GM12878 (cell line): ENCODE measurements around the gene ZNF513. TPM values are rescaled to one million over a fixed set of nuclear protein-coding genes. Genes with fewer than 3 reads are reported as not detected.
A peak's percentile ranks its signal among the peaks of the same experiment; 100 is the strongest.

ENCODE experiments used
- ATAC-seq: fragments of 200-7000 bp; cut with Tn5 transposase; 3 replicates; pipeline ENCODE4 v1.9.1; 2020; ENCODE audit warnings: mild to moderate bottlenecking, moderate library complexity
- BruUV-seq: library from RNA; stranded (reverse); fragments of 400-500 nt; replicated peaks from 2 replicates; lab custom pipeline; 2021; lab: Mats Ljungman, UMichigan
- CTCF ChIA-PET: fragments of 300-600 bp; sonication (Branson Sonifier 250); formaldehyde crosslinking; extraction: SDS; loops from one replicate; lab custom pipeline; 2021; ENCODE audit warnings: inconsistent platforms; lab: Yijun Ruan, JAX
- POLR2A ChIA-PET: fragments of 350-600 bp; formaldehyde crosslinking; extraction: SDS; loops from one replicate; lab custom pipeline; 2021; ENCODE audit warnings: inconsistent platforms; lab: Charles Lee
- RAD21 ChIA-PET: fragments of 300-600 bp; sonication (Branson Sonifier 250); formaldehyde crosslinking; loops from one replicate; lab custom pipeline; 2023; ENCODE audit warnings: antibody characterized with exemption; ENCODE audit not compliant: unreplicated experiment; lab: Charles Lee
- SMC1A ChIA-PET: fragments of 300-600 bp; sonication (Branson Sonifier 250); formaldehyde crosslinking; loops from one replicate; lab custom pipeline; 2023; ENCODE audit not compliant: unreplicated experiment, uncharacterized antibody; lab: Charles Lee
- DNase-seq: peaks from one replicate; pipeline ENCODE4 v3.0.0-alpha.2; 2011; ENCODE audit warnings: low read depth, low spot score
- FAIRE-seq: peaks from 3 replicates; lab custom pipeline; 2011; peaks lifted over from hg19 to GRCh38; lab: Jason Lieb, UNC
- H2AFZ ChIP-seq: 2 replicates; pipeline ENCODE4 v1.6.0; 2011; ENCODE audit warnings: low read depth, low read length, control low read depth; ENCODE audit not compliant: control insufficient read depth
- H3K27ac ChIP-seq: 2 replicates; pipeline ENCODE4 v1.5.1; 2011; ENCODE audit warnings: control low read depth; ENCODE audit not compliant: control insufficient read depth, insufficient read depth
- H3K27me3 ChIP-seq, 2 experiments: replicated peaks in 1 of 2; 2 replicates each; pipeline versions ENCODE4 v1.6.0 to v1.6.1; 2011; ENCODE audit warnings: low read length in 1 of 2; ENCODE audit not compliant: control insufficient read depth in 2 of 2, insufficient read depth in 2 of 2
- H3K36me3 ChIP-seq, 2 experiments: 2 replicates each; pipeline ENCODE4 v1.5.1; 2011; ENCODE audit warnings: low read length in 1 of 2; ENCODE audit not compliant: control insufficient read depth in 2 of 2, insufficient read depth in 2 of 2
- H3K4me1 ChIP-seq: 2 replicates; pipeline ENCODE4 v1.6.1; 2011; ENCODE audit warnings: mild to moderate bottlenecking, low read length, moderate library complexity, mixed read lengths; ENCODE audit not compliant: control insufficient read depth, insufficient read depth
- H3K4me2 ChIP-seq: 2 replicates; pipeline ENCODE4 v1.6.0; 2011; ENCODE audit warnings: control low read depth; ENCODE audit not compliant: control insufficient read depth, insufficient read depth
- H3K4me3 ChIP-seq: fragments of 200-600 bp; sonication (generic); 2 replicates; pipeline ENCODE4 v1.5.1; 2016
- H3K79me2 ChIP-seq: 2 replicates; pipeline ENCODE4 v1.6.0; 2011; ENCODE audit warnings: low read length; ENCODE audit not compliant: control insufficient read depth, insufficient read depth
- H3K9ac ChIP-seq: 2 replicates; pipeline ENCODE4 v1.8.0; 2011; ENCODE audit warnings: low read length, control low read depth, mixed read lengths; ENCODE audit not compliant: control insufficient read depth, insufficient read depth
- H3K9me3 ChIP-seq: replicated peaks from 3 replicates; pipeline ENCODE4 v1.5.1; 2011; ENCODE audit warnings: mild to moderate bottlenecking, low read length; ENCODE audit not compliant: control insufficient read depth, insufficient read depth
- H4K20me1 ChIP-seq: 2 replicates; pipeline ENCODE4 v1.6.0; 2011; ENCODE audit not compliant: control insufficient read depth, insufficient read depth
- DPF2 ChIP-seq: fragments of 450-650 bp; IDR thresholded peaks from 2 replicates; pipeline ENCODE4 v1.6.1; 2017; ENCODE audit warnings: mild to moderate bottlenecking
- EED ChIP-seq: sonication (generic); IDR thresholded peaks from 2 replicates; pipeline ENCODE4 v1.6.1; 2016; ENCODE audit warnings: antibody characterized with exemption, low read depth
- GATAD2B ChIP-seq: fragments of 450-650 bp; conservative IDR thresholded peaks from 2 replicates; pipeline ENCODE4 v1.6.1; 2017; ENCODE audit warnings: low read depth, mild to moderate bottlenecking, moderate library complexity
- JUND ChIP-seq: IDR thresholded peaks from 2 replicates; pipeline ENCODE4 v1.6.1; 2012; ENCODE audit warnings: low read depth, mild to moderate bottlenecking, low read length, improper control_type of control experiment, moderate library complexity
- MTA3 ChIP-seq: IDR thresholded peaks from 2 replicates; pipeline ENCODE4 v1.6.1; 2012; ENCODE audit warnings: low read length, inconsistent platforms, borderline replicate concordance
- MXI1 ChIP-seq: fragments of 150-350 bp; IDR thresholded peaks from 2 replicates; pipeline ENCODE4 v1.6.1; 2011; ENCODE audit warnings: low read depth, mild to moderate bottlenecking, inconsistent platforms, low read length, improper control_type of control experiment
- NFYB ChIP-seq: IDR thresholded peaks from 2 replicates; pipeline ENCODE4 v1.6.1; 2011; ENCODE audit warnings: low read depth, mild to moderate bottlenecking, low read length, improper control_type of control experiment, moderate library complexity; ENCODE audit not compliant: insufficient read depth
- NR2C2 ChIP-seq: IDR thresholded peaks from 2 replicates; pipeline ENCODE4 v1.6.1; 2011; ENCODE audit warnings: borderline replicate concordance, low read depth; ENCODE audit not compliant: control insufficient read depth, insufficient read length
- PAX5 ChIP-seq: IDR thresholded peaks from 2 replicates; pipeline ENCODE4 v1.6.1; 2011; ENCODE audit warnings: low read depth, low read length, borderline replicate concordance
- ZNF274 ChIP-seq: IDR thresholded peaks from one replicate; pipeline ENCODE4 v1.8.0; 2011; ENCODE audit not compliant: insufficient read length, insufficient read depth
- ZSCAN29 ChIP-seq: fragments of 450-650 bp; IDR thresholded peaks from 2 replicates; pipeline ENCODE4 v1.6.1; 2017; ENCODE audit warnings: mild to moderate bottlenecking, moderate library complexity
- WGBS: methylation state at CpG from one replicate; pipeline ENCODE4 v1.1.6; 2016; ENCODE audit warnings: low lambda C conversion rate; ENCODE audit not compliant: insufficient replicate concordance, insufficient coverage; ENCODE audit errors: missing lambda C conversion rate; 5-methylcytosine and 5-hydroxymethylcytosine counted together
- in situ Hi-C: fragments of 300-500 bp; cut with MboI; formaldehyde crosslinking; loops from 9 replicates; pipeline ENCODE4 v1.14.3; 2018; ENCODE audit warnings: mixed read lengths
- intact Hi-C: fragments of 100-400 bp; cut with micrococcal nuclease; formaldehyde crosslinking; loops from one replicate; pipeline ENCODE4 v1.14.2; 2022; ENCODE audit not compliant: unreplicated experiment
- polyA plus RNA-seq, 11 experiments: library from polyadenylated mRNA; depleted of rRNA in 4 of 11; unstranded in 6 of 11; stranded (reverse) in 5 of 11; fragments of >200 nt; fragmentation: Nextera tagmentation in 4 of 11; fragmentation: Illumina TruSeq in 1 of 11; extraction: Ambion mirVana in 4 of 11; extraction: Trizol in 1 of 11; gene quantifications; 1 replicate in 1 of 11; 2 replicates in 10 of 11; pipeline versions ENCODE4 v1.2.1 to v1.2.3, GENCODE V29; 2011 to 2016; ENCODE audit warnings: inconsistent platforms in 2 of 11, missing spikeins in 2 of 11, low read depth in 1 of 11
- total RNA-seq, 4 experiments: library from RNA; depleted of rRNA in 3 of 4; stranded (reverse); fragments of >200 nt in 3 of 4; fragmentation: Illumina TruSeq in 1 of 4; extraction: Trizol in 1 of 4; gene quantifications; 2 replicates each; pipeline versions ENCODE4 v1.2.1 to v1.2.3, GENCODE V29; 2013 to 2021
- TF ChIP-seq, protein P1 (sequence below): IDR thresholded peaks from 2 replicates; pipeline ENCODE4 v1.6.1; 2012; ENCODE audit warnings: low read depth, low read length, improper control_type of control experiment
- TF ChIP-seq, protein P2 (sequence below): IDR thresholded peaks from 2 replicates; pipeline ENCODE4 v1.6.1; 2012; ENCODE audit warnings: low read depth, low read length, improper control_type of control experiment
- TF ChIP-seq, protein P3 (sequence below): fragments of 450-650 bp; IDR thresholded peaks from 2 replicates; pipeline ENCODE4 v1.6.1; 2017; ENCODE audit warnings: mild to moderate bottlenecking, moderate library complexity

ZNF513 gene
- total and polyA plus RNA-seq, 10 of the 15 experiments (the other 5 are each of a cell fraction or from before 2014, with no cell fraction given): 0.06 to 16.4 (median 5.6) TPM

DNA sequence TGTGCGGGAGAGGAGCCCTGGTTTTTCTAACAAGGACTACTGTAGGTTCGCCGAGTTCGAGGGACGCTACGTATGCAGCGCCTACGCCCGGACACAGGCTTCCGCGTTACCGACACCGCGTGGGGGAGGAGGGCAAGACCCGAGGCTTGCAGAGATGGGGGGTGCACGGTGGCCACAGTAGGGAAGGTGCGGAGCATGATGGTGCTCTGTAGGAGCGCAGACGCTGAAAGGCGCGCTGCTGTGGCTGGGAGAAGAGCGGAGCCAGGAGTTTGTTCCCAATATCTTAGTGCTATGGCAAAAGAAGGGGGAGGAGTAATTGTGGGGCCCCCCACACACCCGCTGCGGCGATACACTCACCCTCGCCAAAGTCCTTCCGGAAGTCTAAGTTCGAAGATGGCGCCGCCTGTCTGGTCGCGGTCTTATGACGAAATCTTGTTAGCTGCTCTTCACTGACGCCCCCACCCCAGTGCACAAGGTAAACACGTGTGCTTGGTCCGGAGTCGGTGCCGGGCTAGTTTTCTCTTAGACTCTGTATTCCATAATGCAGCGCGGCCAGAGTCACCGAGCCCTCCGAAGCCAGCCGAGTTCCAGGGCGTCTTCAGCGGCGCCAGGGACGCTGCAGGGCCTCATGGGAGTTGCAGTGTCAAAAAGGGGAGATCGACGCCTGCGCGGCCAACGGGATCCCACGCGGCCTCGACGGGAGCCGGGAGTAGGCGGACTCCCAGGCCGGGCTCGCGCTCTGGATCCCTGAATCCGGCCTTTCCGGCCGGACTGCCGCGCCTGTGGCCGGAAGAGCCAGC, 24.0 kb downstream of the ZNF513 start, which contains the start of gene GTF3C2 (continued):
- peak; percentile 98 for TF ChIP-seq MXI1
- TF ChIP-seq EED: peak; percentile 65; the same call in 1 of the 2 replicates
- TF ChIP-seq ZSCAN29: no peak
- TF ChIP-seq ZNF274: no peak
- peak; percentile 80; the same call in 1 of the 2 replicates for TF ChIP-seq JUND
- peak; percentile 65 for TF ChIP-seq GATAD2B
- TF ChIP-seq, protein P1, sequence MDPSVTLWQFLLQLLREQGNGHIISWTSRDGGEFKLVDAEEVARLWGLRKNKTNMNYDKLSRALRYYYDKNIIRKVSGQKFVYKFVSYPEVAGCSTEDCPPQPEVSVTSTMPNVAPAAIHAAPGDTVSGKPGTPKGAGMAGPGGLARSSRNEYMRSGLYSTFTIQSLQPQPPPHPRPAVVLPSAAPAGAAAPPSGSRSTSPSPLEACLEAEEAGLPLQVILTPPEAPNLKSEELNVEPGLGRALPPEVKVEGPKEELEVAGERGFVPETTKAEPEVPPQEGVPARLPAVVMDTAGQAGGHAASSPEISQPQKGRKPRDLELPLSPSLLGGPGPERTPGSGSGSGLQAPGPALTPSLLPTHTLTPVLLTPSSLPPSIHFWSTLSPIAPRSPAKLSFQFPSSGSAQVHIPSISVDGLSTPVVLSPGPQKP: peak; percentile 75
- TF ChIP-seq, protein P2, sequence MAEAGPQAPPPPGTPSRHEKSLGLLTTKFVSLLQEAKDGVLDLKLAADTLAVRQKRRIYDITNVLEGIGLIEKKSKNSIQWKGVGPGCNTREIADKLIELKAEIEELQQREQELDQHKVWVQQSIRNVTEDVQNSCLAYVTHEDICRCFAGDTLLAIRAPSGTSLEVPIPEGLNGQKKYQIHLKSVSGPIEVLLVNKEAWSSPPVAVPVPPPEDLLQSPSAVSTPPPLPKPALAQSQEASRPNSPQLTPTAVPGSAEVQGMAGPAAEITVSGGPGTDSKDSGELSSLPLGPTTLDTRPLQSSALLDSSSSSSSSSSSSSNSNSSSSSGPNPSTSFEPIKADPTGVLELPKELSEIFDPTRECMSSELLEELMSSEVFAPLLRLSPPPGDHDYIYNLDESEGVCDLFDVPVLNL: peak; percentile 76
- TF ChIP-seq, all 136 proteins: peak for 56

DNA sequence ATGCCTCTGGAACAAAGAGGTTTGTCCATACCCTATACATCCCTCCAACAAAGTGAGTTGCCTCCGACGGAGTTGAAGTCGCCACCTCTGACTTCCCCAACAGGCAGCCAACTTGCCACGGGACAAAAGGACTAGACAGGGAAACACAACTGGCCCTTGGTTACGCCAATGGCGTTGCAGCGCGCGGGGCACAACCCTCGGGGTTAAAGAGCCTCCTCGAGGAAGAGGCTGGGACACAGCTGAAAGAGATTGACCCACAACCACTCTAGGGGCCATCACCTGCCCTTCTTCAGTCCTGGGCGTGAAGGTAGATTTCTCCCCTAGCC, 24.5 kb downstream of the ZNF513 start:
- Histone ChIP-seq H3K36me3 (no peaks in the 10 kb centered on the region), H3K27ac (peak overlapping the region; percentile 96), H3K4me1 (no peaks in the 10 kb centered on the region; the same call in 1 of the 2 replicates), H3K4me3 (peak overlapping the region; percentile 97), H2AFZ (peak overlapping the region; percentile 98), H3K9me3 (no peaks in the 10 kb centered on the region), H3K79me2 (peaks cover 64% of the 10 kb centered on the region), H3K9ac (peak overlapping the region; percentile 99), H3K4me2 (peak overlapping the region; percentile 51), H3K27me3 (no peaks in the 10 kb centered on the region), H4K20me1 (no peaks in the 10 kb centered on the region)
- in situ Hi-C loops: no loop called here
- WGBS: 2% methylated on average over 12 of the region's 12 CpGs
- ATAC-seq: peak; percentile 68
- no peak for FAIRE-seq
- TF ChIP-seq NFYB: peak; percentile 50; the same call in 1 of the 2 replicates
- TF ChIP-seq, protein P3, sequence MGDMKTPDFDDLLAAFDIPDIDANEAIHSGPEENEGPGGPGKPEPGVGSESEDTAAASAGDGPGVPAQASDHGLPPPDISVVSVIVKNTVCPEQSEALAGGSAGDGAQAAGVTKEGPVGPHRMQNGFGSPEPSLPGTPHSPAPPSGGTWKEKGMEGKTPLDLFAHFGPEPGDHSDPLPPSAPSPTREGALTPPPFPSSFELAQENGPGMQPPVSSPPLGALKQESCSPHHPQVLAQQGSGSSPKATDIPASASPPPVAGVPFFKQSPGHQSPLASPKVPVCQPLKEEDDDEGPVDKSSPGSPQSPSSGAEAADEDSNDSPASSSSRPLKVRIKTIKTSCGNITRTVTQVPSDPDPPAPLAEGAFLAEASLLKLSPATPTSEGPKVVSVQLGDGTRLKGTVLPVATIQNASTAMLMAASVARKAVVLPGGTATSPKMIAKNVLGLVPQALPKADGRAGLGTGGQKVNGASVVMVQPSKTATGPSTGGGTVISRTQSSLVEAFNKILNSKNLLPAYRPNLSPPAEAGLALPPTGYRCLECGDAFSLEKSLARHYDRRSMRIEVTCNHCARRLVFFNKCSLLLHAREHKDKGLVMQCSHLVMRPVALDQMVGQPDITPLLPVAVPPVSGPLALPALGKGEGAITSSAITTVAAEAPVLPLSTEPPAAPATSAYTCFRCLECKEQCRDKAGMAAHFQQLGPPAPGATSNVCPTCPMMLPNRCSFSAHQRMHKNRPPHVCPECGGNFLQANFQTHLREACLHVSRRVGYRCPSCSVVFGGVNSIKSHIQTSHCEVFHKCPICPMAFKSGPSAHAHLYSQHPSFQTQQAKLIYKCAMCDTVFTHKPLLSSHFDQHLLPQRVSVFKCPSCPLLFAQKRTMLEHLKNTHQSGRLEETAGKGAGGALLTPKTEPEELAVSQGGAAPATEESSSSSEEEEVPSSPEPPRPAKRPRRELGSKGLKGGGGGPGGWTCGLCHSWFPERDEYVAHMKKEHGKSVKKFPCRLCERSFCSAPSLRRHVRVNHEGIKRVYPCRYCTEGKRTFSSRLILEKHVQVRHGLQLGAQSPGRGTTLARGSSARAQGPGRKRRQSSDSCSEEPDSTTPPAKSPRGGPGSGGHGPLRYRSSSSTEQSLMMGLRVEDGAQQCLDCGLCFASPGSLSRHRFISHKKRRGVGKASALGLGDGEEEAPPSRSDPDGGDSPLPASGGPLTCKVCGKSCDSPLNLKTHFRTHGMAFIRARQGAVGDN: no peak
- 0 out of 2 replicates have a peak, but pooled peaks have one; percentile 16 for TF ChIP-seq PAX5
- TF ChIP-seq NR2C2: no peak
- no peak for TF ChIP-seq MTA3
- TF ChIP-seq, protein P2: peak; percentile 84
- TF ChIP-seq EED: no peak
- TF ChIP-seq DPF2: 0 out of 2 replicates have a peak, but pooled peaks have one; percentile 33
- ChIA-PET POLR2A (interaction anchor here (0.7 to 2.8 kb wide), 5 partner anchors 13 to 32 kb away, joined by 3 to 10 read pairs (median 6); partner anchors contain the start of genes EIF2B4 and ZNF513), CTCF (interaction anchor here (1.3 to 1.5 kb wide), 2 partner anchors 13 to 15 kb away, joined by 6 read pairs; no protein-coding TSS in a partner anchor), RAD21 (no interaction called here), SMC1A (interaction anchor here (1.0 to 2.1 kb wide), 3 partner anchors 13 to 53 kb away, joined by 3 to 11 read pairs (median 5); partner anchors contain the start of gene MPV17)
- no TSS peak for BruUV-seq
- intact Hi-C loops: loop anchor here (1.0 to 10.0 kb wide), 2 partner anchors 14 to 141 kb away; partner anchors contain the start of genes ATRAID, CAD, EIF2B4 and SLC5A6
- no peak for DNase-seq
